Sigmoid colon (tissue), 7 donors: ENCODE data around the gene PRORP. TPM values are rescaled to one million over a fixed set of nuclear protein-coding genes. Genes with fewer than 3 reads are reported as not detected.
A peak's percentile ranks its signal among the peaks of the same experiment; 100 is the strongest.

ENCODE experiments used
- DNase-seq: peaks from one replicate; pipeline ENCODE4 v3.0.0-alpha.2; 2019
- H3K27ac ChIP-seq, 4 donors: fragments of 200-600 bp; sonication (generic); one replicate each; pipeline ENCODE4 v1.5.1; 2016 to 2019; ENCODE audit warnings: mild to moderate bottlenecking in 1 of 4
- H3K27me3 ChIP-seq, 3 donors: fragments of 200-600 bp; sonication (generic); one replicate each; pipeline ENCODE4 v1.5.1; 2019; ENCODE audit warnings: mild to moderate bottlenecking in 1 of 3
- H3K36me3 ChIP-seq, 4 donors: fragments of 200-600 bp; sonication (generic); one replicate each; pipeline ENCODE4 v1.5.1; 2016 to 2019
- H3K4me1 ChIP-seq, 4 donors: fragments of 200-600 bp; sonication (generic); one replicate each; pipeline ENCODE4 v1.5.1; 2017 to 2019
- H3K4me3 ChIP-seq, 4 donors: fragments of 200-600 bp; sonication (generic); one replicate each; pipeline ENCODE4 v1.5.1; 2017 to 2019; ENCODE audit warnings: mild to moderate bottlenecking in 2 of 4, moderate library complexity in 1 of 4
- H3K9me3 ChIP-seq, 4 donors: fragments of 200-600 bp in 3 of 4; sonication (generic) in 3 of 4; one replicate each; pipeline versions ENCODE4 v1.5.1 to v1.6.1; 2013 to 2019
- CTCF ChIP-seq, 4 experiments: fragments of 450-650 bp in 3 of 4; fragments of 200-600 bp in 1 of 4; IDR thresholded peaks; one replicate each; pipeline ENCODE4 v1.5.1; 2016 to 2019; ENCODE audit warnings: antibody characterized with exemption in 4 of 4, mild to moderate bottlenecking in 3 of 4, moderate library complexity in 2 of 4
- EP300 ChIP-seq, 4 donors: sonication (generic); formaldehyde crosslinking; IDR thresholded peaks; one replicate each; pipeline ENCODE4 v1.6.1; 2017; ENCODE audit warnings: antibody characterized with exemption in 4 of 4
- POLR2A ChIP-seq, 2 donors: fragments of 450-650 bp; IDR thresholded peaks; one replicate each; pipeline ENCODE4 v1.6.1; 2016; ENCODE audit warnings: antibody characterized with exemption in 2 of 2, mild to moderate bottlenecking in 2 of 2, moderate library complexity in 2 of 2
- POLR2AphosphoS5 ChIP-seq, 4 donors: sonication (generic); formaldehyde crosslinking; IDR thresholded peaks; one replicate each; pipeline ENCODE4 v1.6.1; 2017; ENCODE audit warnings: antibody characterized with exemption in 4 of 4
- WGBS, 2 donors: extraction: QIAGEN DNeasy Blood & Tissue Kit; methylation state at CpG; one replicate each; pipeline ENCODE4 v1.1.7; 2013; 5-methylcytosine and 5-hydroxymethylcytosine counted together
- intact Hi-C: fragments of 100-400 bp; cut with DNase I; formaldehyde crosslinking; loops from one replicate; pipeline ENCODE4 v1.15.1; 2023
- polyA plus RNA-seq, 3 donors: library from polyadenylated mRNA; stranded (reverse); fragments of 200-250 nt; gene quantifications; one replicate each; pipeline ENCODE4 v1.2.3, GENCODE V29; 2013
- total RNA-seq, 4 donors: library from RNA; depleted of rRNA; stranded (reverse); fragments of >200 nt; gene quantifications; one replicate each; pipeline ENCODE4 v1.1.0, GENCODE V29; 2016
- donor health status: healthy with polysubstance abuse.
- donor health status: Bipolar disorder and iron deficiency.
- donor health status: healthy.

PRORP gene
- total and polyA plus RNA-seq, 7 donors, result 7.9 to 26.0 (median 14.5) TPM

DNA sequence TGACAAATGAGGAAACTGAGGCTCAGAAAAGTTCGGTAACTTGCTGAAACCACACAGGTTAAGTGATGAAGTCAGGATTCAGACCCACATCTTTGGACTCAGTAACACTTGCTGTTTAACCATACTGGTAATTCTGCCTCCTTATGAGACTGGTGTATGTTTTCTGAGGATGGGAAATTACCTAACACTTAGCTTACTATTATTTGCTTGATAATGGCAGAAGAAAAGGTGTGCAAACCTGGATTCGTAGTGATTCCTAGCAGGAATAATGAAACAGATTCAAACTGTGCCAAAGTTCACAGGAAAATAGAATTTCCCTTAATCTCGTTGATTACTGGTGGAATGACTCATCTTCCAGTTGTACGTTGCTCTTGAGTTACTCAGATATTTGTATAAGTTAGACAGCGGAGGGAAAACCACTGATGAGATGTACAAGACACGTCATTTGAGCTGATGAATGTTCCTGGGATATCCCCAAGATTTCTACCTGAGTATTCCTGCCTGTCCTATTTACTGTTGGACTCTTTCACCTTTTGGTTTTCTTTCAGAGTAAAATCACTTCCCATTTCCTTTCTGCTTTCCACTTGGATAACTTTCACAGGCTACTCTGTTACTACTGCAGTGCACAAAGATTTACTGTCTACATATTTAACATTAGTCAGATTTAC is 37.5 kb downstream of the PRORP start:
- no peaks in the 10 kb centered on the region for H3K9me3 ChIP-seq
- peaks cover 0 to 6% (median 0%) of the 10 kb centered on the region in 4 donors for H3K36me3 ChIP-seq
- H3K4me3 ChIP-seq, result no peak overlapping the region
- no peak for TF ChIP-seq CTCF (IDR thresholded peaks at IDR 0.05)
- peak in 1 of 4 donors; percentile 39 for TF ChIP-seq POLR2AphosphoS5 (IDR thresholded peaks at IDR 0.05)
- intact Hi-C loops, result no loop called here
- H3K27me3 ChIP-seq, result no peaks in the 10 kb centered on the region
- WGBS, 2 donors, result 17 to 54% methylated on average over 6 of the region's 6 CpGs
- no peaks in the 10 kb centered on the region for H3K4me1 ChIP-seq
- H3K27ac ChIP-seq, result no peak overlapping the region
- no peak for DNase-seq

DNA sequence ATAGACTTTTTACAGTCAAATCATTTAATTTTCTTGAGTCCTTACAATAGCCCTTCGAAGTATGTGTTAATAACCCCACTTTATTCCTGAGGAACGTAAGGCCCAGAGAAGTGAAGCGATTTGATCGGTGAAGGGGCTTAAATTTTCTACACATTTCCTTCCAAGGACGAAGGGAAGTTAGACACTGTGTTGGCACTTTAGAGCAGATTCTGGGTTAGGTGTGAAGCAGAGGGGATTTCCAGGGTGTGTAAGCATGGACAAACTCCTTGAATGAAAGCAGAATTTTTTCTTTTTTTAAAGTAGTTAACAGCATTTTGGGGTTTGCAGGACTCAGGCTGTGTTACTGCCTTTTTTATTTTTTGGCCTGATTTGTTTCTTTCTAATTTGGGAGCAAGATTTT is 38.9 kb downstream of the PRORP start:
- DNase-seq, result no peak
- Histone ChIP-seq H3K4me1 (no peaks in the 10 kb centered on the region), H3K27ac (no peak overlapping the region), H3K9me3 (no peaks in the 10 kb centered on the region), H3K4me3 (no peak overlapping the region), H3K27me3 (no peaks in the 10 kb centered on the region), H3K36me3 (peaks cover 0 to 6% (median 0%) of the 10 kb centered on the region in 4 donors)
- TF ChIP-seq EP300 (IDR thresholded peaks at IDR 0.05) (no peak), POLR2AphosphoS5 (IDR thresholded peaks at IDR 0.05) (no peak), POLR2A (IDR thresholded peaks at IDR 0.05) (no peak), CTCF (IDR thresholded peaks at IDR 0.05) (no peak)
- intact Hi-C loops, result no loop called here
- 70 to 80% methylated on average over 5 of the region's 5 CpGs for WGBS, 2 donors

- DNase-seq, result no peak
- WGBS, 2 donors, result 90% methylated on average over 1 of the region's 1 CpG
- Histone ChIP-seq H3K4me1 (no peaks in the 10 kb centered on the region), H3K4me3 (no peak overlapping the region), H3K27me3 (no peaks in the 10 kb centered on the region), H3K27ac (no peak overlapping the region), H3K9me3 (no peaks in the 10 kb centered on the region), H3K36me3 (peaks cover 0 to 6% (median 0%) of the 10 kb centered on the region in 4 donors)
- intact Hi-C loops, result no loop called here
- TF ChIP-seq CTCF (IDR thresholded peaks at IDR 0.05) (no peak), EP300 (IDR thresholded peaks at IDR 0.05) (no peak), POLR2AphosphoS5 (IDR thresholded peaks at IDR 0.05) (no peak), POLR2A (IDR thresholded peaks at IDR 0.05) (no peak)
Observed at GRCh38 chr14:35163384-35163783, 41.0 kb downstream of the PRORP start.

DNA sequence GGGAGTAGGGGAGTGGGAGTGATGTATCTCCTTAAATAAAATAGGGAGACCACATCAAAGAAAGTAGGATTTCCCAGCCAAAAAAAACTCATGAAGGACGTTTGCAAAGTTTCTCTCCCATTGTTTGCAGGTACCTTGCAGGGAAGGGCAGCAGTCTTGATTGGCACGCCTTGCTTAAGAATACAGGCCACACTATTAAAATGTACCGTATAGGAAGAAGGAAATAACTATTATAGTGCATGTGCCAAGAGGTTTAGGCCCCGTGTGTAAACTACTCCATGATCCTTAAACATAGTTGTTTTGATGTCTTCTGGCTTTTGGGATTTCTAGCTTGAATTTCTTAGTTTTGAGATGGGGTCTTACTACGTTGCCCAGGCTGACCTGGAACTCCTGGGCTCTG is 42.5 kb downstream of the PRORP start:
- WGBS, 2 donors, result 36 to 69% methylated on average over 5 of the region's 5 CpGs
- no peaks in the 10 kb centered on the region for H3K27me3 ChIP-seq
- no peak for DNase-seq
- no peak overlapping the region for H3K4me3 ChIP-seq
- intact Hi-C loops, result no loop called here
- no peaks in the 10 kb centered on the region for H3K36me3 ChIP-seq
- TF ChIP-seq POLR2AphosphoS5 (IDR thresholded peaks at IDR 0.05), result no peak
- peaks cover 0 to 3% (median 0%) of the 10 kb centered on the region in 4 donors for H3K9me3 ChIP-seq
- no peaks in the 10 kb centered on the region for H3K4me1 ChIP-seq
- no peak overlapping the region for H3K27ac ChIP-seq

DNA sequence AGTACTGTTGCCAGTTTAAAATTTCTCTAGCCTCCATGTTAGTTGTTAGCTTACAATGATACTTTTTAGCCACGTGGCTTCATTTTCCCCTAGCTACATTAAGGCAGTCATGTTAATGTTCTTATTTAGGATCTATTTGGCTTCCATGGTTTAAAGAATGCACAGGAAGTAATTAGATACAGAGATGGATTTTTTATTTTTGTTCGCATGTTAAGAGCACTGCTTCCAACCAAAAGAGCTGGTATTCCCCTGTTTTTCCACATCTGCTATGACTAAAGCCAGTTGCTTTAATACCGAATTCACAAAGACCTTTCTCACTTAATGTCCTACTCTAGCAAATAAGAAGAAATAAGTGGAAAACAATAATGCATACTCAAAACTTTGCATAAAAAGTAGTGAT is 45.1 kb downstream of the PRORP start:
- no peaks in the 10 kb centered on the region for H3K4me1 ChIP-seq
- TF ChIP-seq CTCF (IDR thresholded peaks at IDR 0.05) (no peak), EP300 (IDR thresholded peaks at IDR 0.05) (no peak), POLR2AphosphoS5 (IDR thresholded peaks at IDR 0.05) (no peak), POLR2A (IDR thresholded peaks at IDR 0.05) (no peak)
- no peak overlapping the region for H3K27ac ChIP-seq
- DNase-seq, result no peak
- no peaks in the 10 kb centered on the region for H3K27me3 ChIP-seq
- H3K9me3 ChIP-seq, result peaks cover 0 to 3% (median 0%) of the 10 kb centered on the region in 4 donors
- no peak overlapping the region for H3K4me3 ChIP-seq
- H3K36me3 ChIP-seq, result no peaks in the 10 kb centered on the region
- WGBS, 2 donors, result 92 to 93% methylated on average over 3 of the region's 3 CpGs
- intact Hi-C loops, result no loop called here

Other genes starting within 250 kb of the PRORP start
- 10 to 100 TPM; 18.2 to 25.2 (median 21.6) TPM for gene BAZ1A, start 247.2 kb upstream of the PRORP start, total RNA-seq
- gene BAZ1A, start 247.2 kb upstream of the PRORP start, polyA plus RNA-seq, result 10 to 100 TPM; 22.4 to 73.1 (median 31.8) TPM
- gene SRP54, start 139.6 kb upstream of the PRORP start, total RNA-seq, result 10 to 100 TPM; 29.9 to 36.1 (median 34.6) TPM
- gene SRP54, start 139.6 kb upstream of the PRORP start, polyA plus RNA-seq, result 10 to 100 TPM; 31.9 to 35.6 (median 33.0) TPM
- 10 to 100 TPM; 26.3 to 61.5 (median 40.8) TPM for gene FAM177A1, start 76.3 kb upstream of the PRORP start, total RNA-seq
- 100 to 1,000 TPM in 2 of 3 donors, 10 to 100 TPM in 1; 66.7 to 171 (median 145) TPM for gene FAM177A1, start 76.3 kb upstream of the PRORP start, polyA plus RNA-seq
- gene PPP2R3C, start 562 bp upstream of the PRORP start, total RNA-seq, result 10 to 100 TPM; 25.3 to 44.3 (median 40.5) TPM
- 10 to 100 TPM; 22.1 to 50.9 (median 45.6) TPM for gene PPP2R3C, start 562 bp upstream of the PRORP start, polyA plus RNA-seq
- gene PSMA6, start 169.8 kb downstream of the PRORP start, total RNA-seq, result 100 to 1,000 TPM; 104 to 203 (median 169) TPM
- 100 to 1,000 TPM; 240 to 344 (median 257) TPM for gene PSMA6, start 169.8 kb downstream of the PRORP start, polyA plus RNA-seq